ENCODE results near the gene AMIGO1. TPM values are rescaled to one million over a fixed set of nuclear protein-coding genes. Genes with fewer than 3 reads are reported as not detected.

Gene AMIGO1, protein sequence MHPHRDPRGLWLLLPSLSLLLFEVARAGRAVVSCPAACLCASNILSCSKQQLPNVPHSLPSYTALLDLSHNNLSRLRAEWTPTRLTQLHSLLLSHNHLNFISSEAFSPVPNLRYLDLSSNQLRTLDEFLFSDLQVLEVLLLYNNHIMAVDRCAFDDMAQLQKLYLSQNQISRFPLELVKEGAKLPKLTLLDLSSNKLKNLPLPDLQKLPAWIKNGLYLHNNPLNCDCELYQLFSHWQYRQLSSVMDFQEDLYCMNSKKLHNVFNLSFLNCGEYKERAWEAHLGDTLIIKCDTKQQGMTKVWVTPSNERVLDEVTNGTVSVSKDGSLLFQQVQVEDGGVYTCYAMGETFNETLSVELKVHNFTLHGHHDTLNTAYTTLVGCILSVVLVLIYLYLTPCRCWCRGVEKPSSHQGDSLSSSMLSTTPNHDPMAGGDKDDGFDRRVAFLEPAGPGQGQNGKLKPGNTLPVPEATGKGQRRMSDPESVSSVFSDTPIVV
- 1.5 TPM for polyA plus RNA-seq (2013, experiment 1 of 2; ENCODE audit: insufficient read length)
- polyA plus RNA-seq (2013, experiment 2 of 2; ENCODE audit: insufficient read length): 1.3 TPM

DNA sequence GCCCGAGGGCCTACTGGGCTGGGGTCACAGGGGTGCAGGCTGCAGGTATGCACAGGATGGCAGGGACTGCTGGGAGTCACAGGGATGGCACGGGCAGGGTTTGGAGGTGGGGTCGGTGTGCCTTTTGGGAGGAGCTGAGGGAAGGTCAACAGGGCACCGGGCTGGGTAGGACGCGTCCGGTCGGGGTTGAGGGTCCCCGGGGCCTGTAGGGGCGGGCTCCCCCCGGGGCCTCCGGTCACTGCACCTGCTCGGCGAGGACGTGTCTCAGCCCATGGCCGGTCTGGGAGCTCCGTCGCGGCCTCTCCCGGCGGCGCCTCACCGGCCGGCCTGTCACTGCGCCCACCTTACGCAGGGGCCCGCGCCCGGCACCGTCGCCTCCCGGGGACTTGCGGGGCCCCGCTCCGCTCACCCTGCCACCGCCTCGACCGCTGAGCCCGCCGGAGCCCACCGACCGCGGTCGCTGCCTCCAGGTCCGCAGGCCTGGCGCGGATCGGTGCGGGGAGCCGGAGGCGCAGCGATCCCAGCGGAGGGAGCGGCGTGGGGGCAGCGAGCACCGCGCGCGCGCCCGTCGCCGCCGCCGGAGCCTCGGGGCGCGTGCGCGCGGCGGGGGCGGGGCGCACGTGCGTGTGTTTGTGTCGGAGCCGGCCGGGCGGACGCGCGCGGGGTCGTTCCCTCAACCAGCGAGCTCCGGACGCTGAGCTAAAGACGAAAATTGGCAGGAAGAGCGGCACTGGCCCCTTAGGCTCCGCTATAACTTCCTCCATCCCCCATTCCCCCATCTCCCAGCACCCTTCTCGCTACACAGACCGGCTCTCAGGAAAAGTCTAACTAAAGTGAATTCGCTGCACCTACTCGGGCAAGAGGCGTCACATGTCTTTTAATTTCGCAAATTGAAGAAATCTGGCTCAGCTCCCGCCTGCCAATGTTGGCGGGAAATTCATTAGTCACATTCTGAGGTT is at the start of gene AMIGO1:
Gene AMIGO1, minus strand, starts transcription at position 552 of the 959 bp plus-strand sequence. CDS start 815 bp downstream, outside the sequence.
- peak; percentile 54 for DNase-seq

DNA sequence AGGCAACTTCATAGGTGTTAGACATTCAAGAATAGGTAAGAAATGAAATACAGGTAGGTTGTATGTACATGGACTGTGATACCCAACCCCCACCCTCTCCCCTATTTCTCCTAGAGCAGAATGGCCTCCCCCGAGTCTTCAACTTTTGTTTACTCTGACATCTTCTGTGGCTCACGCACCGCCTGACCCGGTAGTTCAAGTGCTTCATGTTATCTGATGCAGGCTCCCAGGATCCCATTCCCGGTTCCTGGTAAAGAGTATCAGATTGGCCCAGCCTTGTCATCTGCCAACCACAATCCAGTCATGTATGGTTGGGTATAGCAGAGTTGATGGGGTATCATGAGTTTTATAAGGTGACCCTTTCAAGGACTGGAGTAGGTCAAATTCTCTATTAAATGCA is 48.0 kb upstream of the AMIGO1 start:
- no peak for DNase-seq

DNA sequence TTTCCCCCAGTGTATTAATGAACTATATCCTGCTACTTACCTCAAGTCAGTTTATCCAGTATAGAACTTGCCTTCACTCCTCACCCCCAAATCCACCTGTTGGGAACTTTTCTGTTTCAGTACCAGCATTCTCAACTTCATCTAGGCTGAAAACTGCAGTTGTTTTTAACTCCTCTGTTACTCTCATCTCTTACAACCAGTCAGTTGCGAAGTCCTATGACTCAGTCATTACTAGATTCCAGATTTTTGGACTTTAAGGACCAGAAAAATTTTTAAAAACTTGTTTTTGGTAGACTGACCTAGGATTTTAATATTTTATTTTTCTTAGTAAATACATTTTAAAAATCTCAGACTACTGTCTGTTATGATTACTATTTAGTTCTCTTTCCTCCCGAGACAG is 47.0 kb upstream of the AMIGO1 start:
- no peak for DNase-seq

DNA sequence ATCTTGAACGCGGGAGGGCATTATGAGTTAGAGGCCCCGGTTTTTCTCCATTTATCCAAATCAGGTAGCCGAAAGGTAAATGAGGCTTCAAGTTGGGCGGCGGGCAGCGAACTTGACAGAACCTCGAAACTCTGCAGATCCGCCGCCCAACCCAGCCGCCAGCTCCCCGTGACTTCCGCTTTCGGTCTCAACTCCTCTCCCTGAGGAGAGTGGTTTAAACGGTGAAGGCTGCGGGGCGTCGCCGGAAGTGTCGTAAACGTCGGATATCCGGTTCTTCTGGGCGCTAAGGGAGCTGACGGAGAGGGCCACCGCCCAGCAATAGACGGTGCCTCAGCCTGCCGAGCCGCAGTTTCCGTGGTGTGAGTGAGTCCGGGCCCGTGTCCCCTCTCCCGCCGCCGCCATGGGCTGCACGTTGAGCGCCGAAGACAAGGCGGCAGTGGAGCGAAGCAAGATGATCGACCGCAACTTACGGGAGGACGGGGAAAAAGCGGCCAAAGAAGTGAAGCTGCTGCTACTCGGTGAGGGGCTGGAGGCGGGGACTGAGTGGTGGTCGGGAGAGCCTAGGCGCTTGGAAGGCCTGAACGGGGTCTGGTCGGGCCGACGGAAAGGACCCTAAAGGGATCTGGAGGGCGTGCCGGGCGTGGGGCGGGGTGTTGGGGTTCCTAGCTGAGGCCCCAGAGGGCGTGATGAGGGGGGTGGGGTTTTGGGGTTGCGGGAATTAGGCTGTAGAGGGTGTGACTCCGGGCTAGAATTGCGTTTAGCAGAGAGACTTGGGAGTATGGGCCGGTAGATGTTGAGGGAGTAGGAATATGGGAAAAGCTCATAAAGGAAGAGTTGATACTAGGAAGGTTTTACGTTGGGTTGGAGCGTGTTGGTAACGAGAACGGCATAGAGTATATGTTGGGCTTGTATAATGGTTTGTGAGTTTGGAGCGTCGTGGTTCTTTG is 39.1 kb upstream of the AMIGO1 start, which contains the start of gene GNAI3:
Gene GNAI3, plus strand, starts transcription at position 295 of the 947 bp plus-strand sequence. Its CDS starts 106 bp downstream, at position 401.
- peak; percentile 95 for DNase-seq

DNA sequence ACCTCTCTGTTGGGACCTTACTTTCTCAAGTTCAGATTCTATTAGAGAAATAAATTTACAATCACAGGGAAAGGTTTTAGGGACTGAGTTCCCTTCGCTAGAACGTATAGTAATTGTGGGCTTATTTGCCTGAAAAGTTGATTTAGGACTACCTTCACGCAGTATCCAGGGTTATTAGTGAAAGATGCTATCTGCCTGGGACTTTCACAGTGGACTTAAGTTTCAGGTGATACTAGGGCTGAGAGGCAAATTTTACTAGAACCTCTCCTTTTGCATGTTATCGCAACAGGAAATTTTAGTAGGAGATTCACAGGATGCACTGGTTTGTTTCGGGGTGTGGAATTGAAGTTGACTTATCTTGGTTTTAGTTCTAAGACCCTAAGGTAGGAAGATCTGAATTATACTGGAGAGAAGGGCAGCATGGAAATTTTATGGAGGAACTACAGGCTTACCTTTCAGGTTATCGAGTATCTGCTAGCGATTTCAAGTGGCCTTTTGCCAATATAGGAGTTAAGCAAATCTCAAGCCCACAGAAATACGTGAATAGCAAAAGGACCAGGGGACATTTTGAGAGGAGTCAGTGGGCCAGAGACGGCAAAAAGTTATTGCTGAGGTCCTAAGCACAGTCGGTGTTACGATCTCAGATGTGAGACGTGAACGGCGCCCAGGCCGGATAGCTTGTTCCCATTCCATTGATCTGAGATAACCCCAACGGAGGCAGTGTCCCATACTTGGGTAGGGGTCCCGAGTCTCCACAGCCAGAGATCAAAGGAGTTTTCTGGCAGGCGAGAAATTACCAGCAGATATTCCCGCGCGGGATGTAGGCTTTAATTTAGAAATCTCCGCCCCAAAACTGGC is 38.2 kb upstream of the AMIGO1 start:
- no peak for DNase-seq

DNA sequence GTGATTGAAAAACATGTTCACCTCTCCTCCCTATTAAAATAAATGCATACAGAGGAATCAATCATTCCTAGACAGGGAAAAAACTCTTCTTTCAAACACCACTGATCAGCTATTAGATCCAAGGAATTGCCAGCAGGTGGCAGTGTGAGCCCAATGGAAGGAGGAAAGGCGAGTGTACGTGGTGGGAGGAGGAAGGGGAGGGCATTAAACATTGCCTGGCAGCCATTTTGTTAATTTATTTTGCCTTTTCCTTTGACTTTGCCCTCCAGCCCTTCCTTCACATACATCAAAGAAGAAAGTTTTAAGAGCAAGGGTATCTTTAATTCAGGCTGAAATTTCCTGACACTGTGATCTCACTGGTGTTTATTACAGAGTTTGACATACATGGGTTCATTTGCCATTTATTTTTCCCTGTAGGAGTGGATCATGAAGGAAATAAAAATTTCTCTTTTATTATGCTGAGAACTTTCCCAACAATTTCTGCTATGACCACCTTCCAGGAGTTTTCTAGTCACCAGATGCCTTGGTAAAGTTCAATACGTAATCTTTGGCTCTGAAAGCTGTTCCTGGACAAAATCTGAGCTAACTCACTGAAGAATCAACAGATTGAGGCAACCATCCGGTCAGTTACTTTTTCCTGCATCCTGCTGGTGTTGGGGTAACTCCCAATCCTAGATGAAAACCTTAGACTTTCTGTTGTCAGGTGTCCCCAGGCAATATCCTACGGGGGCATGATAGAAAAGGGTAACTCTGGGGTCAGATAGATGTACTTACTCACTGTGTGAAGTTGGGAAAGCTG is 37.0 kb upstream of the AMIGO1 start:
- peak; percentile 86 for DNase-seq

DNA sequence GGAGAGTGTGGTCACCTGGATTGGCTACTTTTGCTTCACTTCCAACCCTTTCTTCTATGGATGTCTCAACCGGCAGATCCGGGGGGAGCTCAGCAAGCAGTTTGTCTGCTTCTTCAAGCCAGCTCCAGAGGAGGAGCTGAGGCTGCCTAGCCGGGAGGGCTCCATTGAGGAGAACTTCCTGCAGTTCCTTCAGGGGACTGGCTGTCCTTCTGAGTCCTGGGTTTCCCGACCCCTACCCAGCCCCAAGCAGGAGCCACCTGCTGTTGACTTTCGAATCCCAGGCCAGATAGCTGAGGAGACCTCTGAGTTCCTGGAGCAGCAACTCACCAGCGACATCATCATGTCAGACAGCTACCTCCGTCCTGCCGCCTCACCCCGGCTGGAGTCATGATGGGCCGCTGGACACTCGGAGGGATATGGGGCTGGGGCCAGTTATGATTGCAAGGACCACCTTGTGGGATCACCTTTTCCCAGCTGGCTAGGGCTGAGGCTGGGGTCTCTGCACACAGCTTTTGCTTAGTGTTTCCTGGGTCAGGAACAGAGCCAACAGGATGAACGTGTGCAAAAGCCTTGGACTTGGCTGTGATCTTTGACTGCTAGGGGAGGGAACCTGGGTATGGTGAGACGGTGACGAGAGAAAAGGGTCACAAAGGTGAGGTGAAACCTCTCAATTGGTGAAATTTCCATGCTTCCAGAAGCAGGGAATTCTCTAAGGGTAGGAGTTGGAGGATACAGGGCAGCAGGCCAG is 34.6 kb upstream of the AMIGO1 start:
- DNase-seq: no peak

DNA sequence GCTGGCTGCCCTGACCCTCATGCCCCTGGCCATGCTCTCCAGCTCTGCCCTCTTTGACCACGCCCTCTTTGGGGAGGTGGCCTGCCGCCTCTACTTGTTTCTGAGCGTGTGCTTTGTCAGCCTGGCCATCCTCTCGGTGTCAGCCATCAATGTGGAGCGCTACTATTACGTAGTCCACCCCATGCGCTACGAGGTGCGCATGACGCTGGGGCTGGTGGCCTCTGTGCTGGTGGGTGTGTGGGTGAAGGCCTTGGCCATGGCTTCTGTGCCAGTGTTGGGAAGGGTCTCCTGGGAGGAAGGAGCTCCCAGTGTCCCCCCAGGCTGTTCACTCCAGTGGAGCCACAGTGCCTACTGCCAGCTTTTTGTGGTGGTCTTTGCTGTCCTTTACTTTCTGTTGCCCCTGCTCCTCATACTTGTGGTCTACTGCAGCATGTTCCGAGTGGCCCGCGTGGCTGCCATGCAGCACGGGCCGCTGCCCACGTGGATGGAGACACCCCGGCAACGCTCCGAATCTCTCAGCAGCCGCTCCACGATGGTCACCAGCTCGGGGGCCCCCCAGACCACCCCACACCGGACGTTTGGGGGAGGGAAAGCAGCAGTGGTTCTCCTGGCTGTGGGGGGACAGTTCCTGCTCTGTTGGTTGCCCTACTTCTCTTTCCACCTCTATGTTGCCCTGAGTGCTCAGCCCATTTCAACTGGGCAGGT is 33.9 kb upstream of the AMIGO1 start:
- no peak for DNase-seq

DNA sequence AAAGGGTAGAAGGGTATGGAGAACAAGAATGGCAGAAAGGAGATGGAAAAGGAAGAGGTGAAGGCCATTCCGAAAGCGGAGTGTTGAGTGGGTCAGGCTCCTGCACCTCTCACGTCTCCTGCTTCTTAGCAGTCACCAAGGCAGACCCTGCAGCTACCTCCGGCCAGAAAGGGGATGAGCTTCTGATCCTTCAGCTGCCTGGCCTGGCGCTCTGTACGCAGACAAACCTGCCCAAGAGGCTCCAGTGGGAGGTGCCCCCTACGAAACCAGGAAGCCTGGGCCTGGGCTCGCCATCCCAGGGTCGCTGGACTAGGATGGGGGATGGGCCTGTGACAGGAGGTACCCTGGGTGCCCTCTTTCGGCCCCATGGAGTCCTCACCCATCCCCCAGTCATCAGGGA is 33.1 kb upstream of the AMIGO1 start:
- DNase-seq: no peak

DNA sequence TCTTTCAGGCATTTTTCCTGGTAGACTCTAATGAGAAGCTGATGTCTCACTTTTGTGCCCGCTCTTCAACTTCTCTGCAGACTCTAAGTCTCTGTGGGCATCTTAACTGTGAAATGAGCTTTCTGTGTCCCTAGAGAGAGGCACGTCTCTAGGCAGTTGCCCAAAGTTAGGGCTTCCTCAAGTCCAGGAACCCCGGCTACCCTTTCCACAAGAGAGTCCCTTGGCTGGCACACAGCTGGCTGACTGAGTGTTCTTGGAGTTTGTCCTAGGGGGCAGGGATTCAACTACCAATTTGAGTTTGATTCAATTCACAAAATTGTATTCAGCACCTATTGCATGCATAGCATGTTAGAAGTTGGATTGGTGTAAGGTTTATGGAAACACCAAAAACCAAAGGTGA is 31.6 kb upstream of the AMIGO1 start:
- DNase-seq: no peak

DNA sequence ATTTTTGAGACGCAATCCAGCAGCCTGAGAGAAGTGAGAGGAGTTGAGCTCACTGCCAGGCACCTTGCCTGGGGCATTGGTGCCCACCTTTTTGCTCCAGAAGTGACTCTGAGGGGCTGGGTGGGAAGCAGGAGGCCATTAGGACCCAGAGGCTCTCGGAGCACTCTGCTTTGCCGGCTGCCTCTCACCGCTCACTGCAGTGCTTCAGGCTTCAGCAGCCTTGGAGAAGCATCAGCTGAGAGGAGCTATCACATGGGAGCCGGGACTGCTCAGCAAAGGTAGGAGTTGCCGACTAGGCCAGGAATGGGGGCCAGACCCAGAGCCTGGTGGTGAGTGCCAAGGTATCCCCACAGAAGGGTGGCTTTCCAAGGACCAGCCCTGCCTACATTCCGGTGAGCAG is 30.1 kb upstream of the AMIGO1 start, which contains the start of gene GPR61:
Gene GPR61, plus strand, starts transcription at position 197 of the 400 bp plus-strand sequence. CDS start 3,151 bp downstream, outside the sequence.
- DNase-seq: no peak

DNA sequence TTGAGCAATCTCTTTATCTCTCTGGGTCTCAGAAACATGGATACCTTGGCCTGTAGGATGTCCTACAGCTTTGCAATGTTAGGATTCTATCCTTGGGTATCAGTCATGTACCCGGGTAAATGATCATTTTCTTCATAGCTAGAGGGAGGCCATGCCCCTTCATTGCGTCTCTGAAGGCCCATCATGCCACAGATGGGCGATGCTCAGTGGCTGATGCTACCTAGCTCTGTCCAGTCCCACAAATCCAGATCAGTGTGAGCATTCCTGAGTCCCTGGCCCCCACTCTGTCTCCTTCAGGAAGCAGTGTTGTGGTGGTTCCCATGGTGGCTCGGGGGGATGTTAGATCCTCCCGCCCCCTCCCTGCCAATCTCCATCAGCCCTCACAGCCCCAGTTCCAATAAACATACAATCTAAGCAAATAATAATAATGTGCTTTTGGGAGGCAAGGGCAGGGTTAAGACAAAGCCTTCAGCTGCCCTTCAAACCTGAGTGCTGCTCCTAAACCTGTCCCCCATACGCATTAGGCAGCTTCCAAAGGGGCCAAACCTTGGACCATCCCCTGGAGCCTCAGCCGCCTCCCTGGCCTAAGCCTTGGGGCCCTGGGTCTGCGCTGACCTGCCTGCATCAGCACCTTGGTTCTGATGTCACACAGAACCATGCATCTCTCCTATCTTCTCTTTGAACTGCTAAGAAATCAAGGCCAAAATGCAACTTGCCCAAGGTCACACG is 29.5 kb upstream of the AMIGO1 start:
- DNase-seq: no peak

DNA sequence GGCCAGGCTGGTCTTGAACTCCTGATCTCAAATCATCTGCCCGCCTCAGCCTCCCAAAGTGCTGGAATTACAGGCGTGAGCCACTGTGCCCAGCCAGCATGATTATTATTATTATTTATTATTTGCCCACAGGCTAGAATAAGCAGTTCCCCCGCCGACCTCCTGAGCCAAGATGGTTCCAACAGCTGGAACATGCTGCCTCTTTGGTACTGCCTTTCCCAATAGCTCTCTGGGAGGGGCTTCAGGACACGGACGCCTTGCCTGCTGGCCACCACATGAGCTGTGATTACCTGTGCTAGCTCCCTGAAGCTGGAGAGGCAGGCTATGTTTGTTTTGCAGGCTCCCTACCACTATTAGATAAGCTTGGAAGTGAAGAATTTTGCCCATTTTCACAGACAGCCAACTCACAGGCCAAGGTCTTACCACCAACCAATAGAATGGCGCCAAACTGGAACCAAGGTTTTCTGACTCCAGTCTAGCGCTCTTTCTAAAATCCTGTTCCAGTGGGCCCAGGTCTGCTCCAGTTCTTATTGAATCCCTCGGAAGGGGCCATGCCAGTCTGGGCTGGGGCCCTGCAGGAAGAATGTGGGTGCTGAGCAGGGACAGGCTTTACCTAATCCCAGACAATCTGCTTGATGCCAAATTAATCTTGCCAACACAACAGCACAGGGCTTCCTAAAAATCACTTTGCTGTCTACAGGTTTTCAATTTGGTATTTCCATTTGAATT is 28.1 kb upstream of the AMIGO1 start:
- DNase-seq: no peak

DNA sequence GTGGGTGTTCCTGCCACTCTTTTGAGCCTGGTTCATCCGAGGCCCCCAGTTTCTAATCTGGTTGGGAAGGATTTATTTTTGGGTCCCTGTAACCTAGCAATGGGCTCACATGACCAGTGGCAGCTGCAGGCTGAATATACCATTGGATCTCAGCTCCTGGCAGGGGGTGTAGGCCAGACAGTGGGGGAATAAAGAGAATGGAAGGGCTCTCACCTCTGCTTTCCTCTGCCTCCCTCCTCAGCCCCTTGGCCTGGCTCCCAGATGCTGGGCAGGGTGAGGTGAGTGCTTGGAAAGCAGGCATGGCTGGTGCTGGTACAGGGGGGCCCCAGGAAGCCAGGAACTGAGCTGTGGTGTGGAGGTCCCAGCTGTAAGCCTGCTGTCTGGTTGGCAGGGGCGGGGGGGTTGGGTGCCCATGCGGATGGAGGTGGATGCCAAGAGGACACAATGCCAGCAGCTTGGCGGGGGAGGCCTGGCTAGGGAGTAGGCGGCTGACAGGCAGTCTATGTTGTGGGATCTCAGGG is 26.5 kb upstream of the AMIGO1 start:
- no peak for DNase-seq

DNA sequence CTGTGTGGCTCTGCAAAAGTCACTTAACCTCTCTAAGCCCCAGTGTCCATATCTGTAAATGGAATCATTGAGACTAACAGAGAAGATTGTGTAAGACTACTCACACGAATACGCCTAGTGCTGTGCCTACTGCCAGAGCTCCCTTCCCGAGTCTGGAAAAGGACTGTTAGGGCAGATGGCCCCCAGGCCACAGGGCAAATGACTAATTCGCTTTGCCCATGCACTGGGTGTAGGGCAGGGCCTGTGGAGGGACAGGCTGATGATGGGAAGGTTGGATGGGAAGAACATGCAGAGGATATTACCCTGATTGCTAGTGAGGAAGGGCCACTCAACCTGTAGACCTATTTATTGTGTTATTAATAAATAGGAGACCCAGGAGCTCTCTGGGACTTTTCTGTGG is 26.0 kb upstream of the AMIGO1 start:
- DNase-seq: no peak

DNA sequence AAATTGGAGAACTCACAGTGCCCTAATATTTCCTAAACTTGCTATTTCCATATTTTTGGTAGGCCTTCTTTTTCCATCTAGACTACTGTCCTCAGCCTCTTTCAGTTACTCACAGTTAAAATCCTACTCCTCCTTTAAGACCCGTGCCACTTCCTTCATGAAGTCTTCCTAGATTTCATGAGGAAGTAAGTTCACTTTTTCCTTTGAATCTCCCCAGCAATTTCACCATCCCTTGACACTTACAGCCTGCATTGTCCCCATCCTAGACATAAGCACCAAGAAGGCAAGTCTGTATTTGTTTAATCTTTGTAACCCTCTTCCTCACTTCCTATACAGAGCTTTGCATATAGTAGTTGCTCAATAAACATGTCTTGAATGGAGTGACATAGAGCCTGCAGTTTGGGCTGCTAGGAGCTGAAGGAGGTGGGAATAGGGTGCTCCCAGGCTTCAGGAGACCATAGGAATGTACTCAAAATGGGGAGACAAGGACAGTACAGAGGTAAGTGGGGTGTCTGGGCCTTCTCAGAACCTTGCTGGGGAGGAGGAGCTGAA is 24.9 kb upstream of the AMIGO1 start:
- no peak for DNase-seq

Measured in fibroblast of skin of abdomen (primary cell).